IPS-18c (cell line): ENCODE data around the gene AKR7A3.

Source experiments
- H3K4me3 ChIP-seq: 2 replicates; pipeline ENCODE4 v1.7.0; 2013; ENCODE audit warnings: low read depth, mild to moderate bottlenecking, low read length, moderate library complexity; ENCODE audit not compliant: insufficient read depth
- H3K9me3 ChIP-seq: one replicate; pipeline ENCODE4 v1.6.1; 2013; ENCODE audit warnings: mild to moderate bottlenecking, low read length, moderate library complexity; ENCODE audit not compliant: control insufficient read depth, insufficient read depth

AKR7A3 gene

GRCh38 chr1:19324665-19324990 lies 36.1 kb upstream of the AKR7A3 start:
- no peaks in the 10 kb centered on the region for H3K9me3 ChIP-seq
- H3K4me3 ChIP-seq = no peak overlapping the region

GRCh38 chr1:19323987-19324664 lies 35.6 kb upstream of the AKR7A3 start:
- H3K9me3 ChIP-seq = no peaks in the 10 kb centered on the region
- H3K4me3 ChIP-seq = no peak overlapping the region

- Histone ChIP-seq H3K4me3 (no peak overlapping the region), H3K9me3 (no peaks in the 10 kb centered on the region)
Observed at GRCh38 chr1:19322481-19322880, 33.9 kb upstream of the AKR7A3 start.

GRCh38 chr1:19321071-19321470 lies 32.5 kb upstream of the AKR7A3 start:
- Histone ChIP-seq H3K9me3 (no peaks in the 10 kb centered on the region), H3K4me3 (no peak overlapping the region)

GRCh38 chr1:19319196-19319595 lies 30.6 kb upstream of the AKR7A3 start:
- Histone ChIP-seq H3K4me3 (no peak overlapping the region), H3K9me3 (no peaks in the 10 kb centered on the region)

- Histone ChIP-seq H3K9me3 (no peaks in the 10 kb centered on the region), H3K4me3 (no peak overlapping the region)
Observed at GRCh38 chr1:19317126-19317910, 28.7 kb upstream of the AKR7A3 start.

GRCh38 chr1:19315378-19316198 lies 27.0 kb upstream of the AKR7A3 start:
- Histone ChIP-seq H3K4me3 (no peak overlapping the region), H3K9me3 (no peaks in the 10 kb centered on the region)

GRCh38 chr1:19313961-19314882 lies 25.7 kb upstream of the AKR7A3 start:
- H3K4me3 ChIP-seq = no peak overlapping the region
- no peaks in the 10 kb centered on the region for H3K9me3 ChIP-seq

GRCh38 chr1:19313636-19313959 lies 25.0 kb upstream of the AKR7A3 start:
- Histone ChIP-seq H3K4me3 (no peak overlapping the region), H3K9me3 (no peaks in the 10 kb centered on the region)

GRCh38 chr1:19312782-19313635 lies 24.4 kb upstream of the AKR7A3 start:
- H3K4me3 ChIP-seq = peak overlapping the region; percentile 77
- H3K9me3 ChIP-seq = no peaks in the 10 kb centered on the region

- H3K4me3 ChIP-seq = peak within 1 kb of the TSS; percentile 89
- H3K9me3 ChIP-seq = no peaks in the 10 kb centered on the region
Observed at GRCh38 chr1:19311931-19312781, 23.6 kb upstream of the AKR7A3 start, which contains the start of the genes AKR7A2 and SLC66A1. TSS of gene AKR7A2 (minus strand) at chr1:19312144. CDS start at chr1:19312124, 20 bp downstream. TSS of gene SLC66A1 (plus strand) at chr1:19312326. CDS start at chr1:19317678, 5,352 bp downstream.

GRCh38 chr1:19311503-19311930 lies 22.9 kb upstream of the AKR7A3 start:
- no peaks in the 10 kb centered on the region for H3K9me3 ChIP-seq
- peak overlapping the region; percentile 89 for H3K4me3 ChIP-seq

- Histone ChIP-seq H3K4me3 (peak overlapping the region; percentile 89), H3K9me3 (no peaks in the 10 kb centered on the region)
Observed at GRCh38 chr1:19310720-19311502, 22.3 kb upstream of the AKR7A3 start.

GRCh38 chr1:19310061-19310460 lies 21.5 kb upstream of the AKR7A3 start:
- Histone ChIP-seq H3K4me3 (no peak overlapping the region), H3K9me3 (no peaks in the 10 kb centered on the region)
